ENCODE measurements around the gene GPS1.
A peak's percentile ranks its signal among the peaks of the same experiment; 100 is the strongest.

Gene GPS1

GRCh38 chr17:82014971-82015310, 36.8 kb upstream of the GPS1 start:
- DNase-seq (ENCODE audit: low spot score): no peak

- no peak for DNase-seq (ENCODE audit: low spot score)
These were observed 36.3 kb upstream of the GPS1 start for GRCh38 chr17:82015311-82015971.

- DNase-seq (ENCODE audit: low spot score): no peak
These were observed 35.4 kb upstream of the GPS1 start for GRCh38 chr17:82016061-82016874.

- DNase-seq (ENCODE audit: low spot score): no peak
These were observed 34.7 kb upstream of the GPS1 start for GRCh38 chr17:82016875-82017459.

GRCh38 chr17:82017612-82018151, 34.0 kb upstream of the GPS1 start:
- no peak for DNase-seq (ENCODE audit: low spot score)

GRCh38 chr17:82018152-82018988, 33.3 kb upstream of the GPS1 start:
- no peak for DNase-seq (ENCODE audit: low spot score)

- DNase-seq (ENCODE audit: low spot score): no peak
These were observed 32.6 kb upstream of the GPS1 start for GRCh38 chr17:82018989-82019689.

- DNase-seq (ENCODE audit: low spot score): peak; percentile 93
These were observed 31.8 kb upstream of the GPS1 start for GRCh38 chr17:82019690-82020571.

- no peak for DNase-seq (ENCODE audit: low spot score)
These were observed 31.1 kb upstream of the GPS1 start for GRCh38 chr17:82020572-82021106.

GRCh38 chr17:82021107-82021899, 30.4 kb upstream of the GPS1 start:
- DNase-seq (ENCODE audit: low spot score): no peak

- DNase-seq (ENCODE audit: low spot score): no peak
These were observed 29.8 kb upstream of the GPS1 start for GRCh38 chr17:82021900-82022309.

- DNase-seq (ENCODE audit: low spot score): no peak
These were observed 29.3 kb upstream of the GPS1 start, which contains the start of gene CENPX for GRCh38 chr17:82022310-82022980. Gene CENPX, minus strand, starts transcription at chr17:82022878. Its CDS starts 17 bp downstream, at chr17:82022861.

- DNase-seq (ENCODE audit: low spot score): peak; percentile 100
These were observed 28.7 kb upstream of the GPS1 start, which contains the start of gene LRRC45 for GRCh38 chr17:82022981-82023446. Gene LRRC45, plus strand, starts transcription at chr17:82023305. Its CDS starts 339 bp downstream, at chr17:82023644.

- DNase-seq (ENCODE audit: low spot score): no peak
These were observed 28.1 kb upstream of the GPS1 start for GRCh38 chr17:82023447-82024241.

- no peak for DNase-seq (ENCODE audit: low spot score)
These were observed 26.8 kb upstream of the GPS1 start for GRCh38 chr17:82024859-82025258.

- DNase-seq (ENCODE audit: low spot score): no peak
These were observed 26.1 kb upstream of the GPS1 start for GRCh38 chr17:82025401-82026107.

- no peak for DNase-seq (ENCODE audit: low spot score)
These were observed 23.5 kb upstream of the GPS1 start for GRCh38 chr17:82028246-82028645.

Measured in ecto neural progenitor cell (in vitro differentiated cells).